Keratinocyte (primary cell): Measurements from ENCODE around the gene VPS37C. TPM values are rescaled to one million over a fixed set of nuclear protein-coding genes. Genes with fewer than 3 reads are reported as not detected.

Experiments used
- DNase-seq: peaks from one replicate; pipeline ENCODE4 v3.0.0-alpha.2; 2011; ENCODE audit warnings: low read depth, missing footprints, low spot score
- FAIRE-seq: peaks from 2 replicates; lab custom pipeline; 2011; peaks lifted over from hg19 to GRCh38; lab: Jason Lieb, UNC
- H2AFZ ChIP-seq: 2 replicates; pipeline ENCODE4 v1.6.0; 2012; ENCODE audit warnings: low read length, control low read depth, inconsistent platforms; ENCODE audit not compliant: control insufficient read depth
- H3K27ac ChIP-seq: 2 replicates; pipeline ENCODE4 v1.5.1; 2011; ENCODE audit warnings: low read length; ENCODE audit not compliant: control insufficient read depth, insufficient read depth
- H3K27me3 ChIP-seq: 3 replicates; pipeline ENCODE4 v1.6.0; 2011; ENCODE audit warnings: low read length; ENCODE audit not compliant: control insufficient read depth, insufficient read depth; ENCODE audit errors: extremely low read depth
- H3K36me3 ChIP-seq, 2 experiments: 2 replicates in 1 of 2; 3 replicates in 1 of 2; pipeline ENCODE4 v1.5.1; 2011; ENCODE audit warnings: low read length in 2 of 2, mild to moderate bottlenecking in 1 of 2; ENCODE audit not compliant: control insufficient read depth in 2 of 2, insufficient read depth in 2 of 2; ENCODE audit errors: extremely low read depth in 1 of 2
- H3K4me1 ChIP-seq: 3 replicates; pipeline ENCODE4 v1.5.1; 2011; ENCODE audit warnings: low read length; ENCODE audit not compliant: control insufficient read depth, insufficient read depth; ENCODE audit errors: extremely low read depth
- H3K4me2 ChIP-seq: 3 replicates; pipeline ENCODE4 v1.6.0; 2011; ENCODE audit warnings: low read depth, low read length; ENCODE audit not compliant: control insufficient read depth, insufficient read depth; ENCODE audit errors: extremely low read depth
- H3K4me3 ChIP-seq, 3 experiments: fragments of 200-600 bp in 1 of 3; sonication (generic) in 1 of 3; 2 replicates in 2 of 3; 3 replicates in 1 of 3; pipeline ENCODE4 v1.5.1; 2011 to 2016; ENCODE audit warnings: low read length in 3 of 3, mild to moderate bottlenecking in 3 of 3, control low read depth in 2 of 3, inconsistent platforms in 1 of 3, low read depth in 1 of 3, mixed read lengths in 1 of 3, mixed run types in 1 of 3, moderate library complexity in 1 of 3; ENCODE audit not compliant: control insufficient read depth in 2 of 3, insufficient read depth in 2 of 3; ENCODE audit errors: extremely low read depth in 1 of 3
- H3K79me2 ChIP-seq: 2 replicates; pipeline ENCODE4 v1.6.0; 2012; ENCODE audit warnings: low read length; ENCODE audit not compliant: control insufficient read depth, insufficient read depth
- H3K9ac ChIP-seq: 3 replicates; pipeline ENCODE4 v1.6.0; 2011; ENCODE audit warnings: low read length; ENCODE audit not compliant: control insufficient read depth, insufficient read depth; ENCODE audit errors: extremely low read depth
- H3K9me1 ChIP-seq: 3 replicates; pipeline ENCODE4 v1.6.0; 2011; ENCODE audit warnings: low read length; ENCODE audit not compliant: control insufficient read depth, insufficient read depth; ENCODE audit errors: extremely low read depth
- H3K9me3 ChIP-seq: 2 replicates; pipeline ENCODE4 v1.5.1; 2012; ENCODE audit warnings: low read depth, low read length; ENCODE audit not compliant: control insufficient read depth
- H4K20me1 ChIP-seq: 3 replicates; pipeline ENCODE4 v1.6.0; 2011; ENCODE audit warnings: low read length; ENCODE audit not compliant: control insufficient read depth, insufficient read depth; ENCODE audit errors: extremely low read depth
- CTCF ChIP-seq, 3 experiments: IDR thresholded peaks in 1 of 3; conservative IDR thresholded peaks in 1 of 3; optimal IDR thresholded peaks in 1 of 3; 2 replicates in 2 of 3; 3 replicates in 1 of 3; pipeline versions ENCODE3 to v1.5.1; 2011; ENCODE audit warnings: low read length in 3 of 3, mild to moderate bottlenecking in 3 of 3, moderate library complexity in 2 of 3, control low read depth in 1 of 3, inconsistent platforms in 1 of 3; ENCODE audit not compliant: insufficient read depth in 2 of 3; ENCODE audit errors: extremely low read depth in 1 of 3
- EZH2 ChIP-seq: IDR thresholded peaks from one replicate; pipeline ENCODE4 v1.6.1; 2012; ENCODE audit warnings: inconsistent platforms, mild to moderate bottlenecking, low read length, moderate library complexity
- dilution Hi-C: fragments of 300-500 bp; cut with MboI; formaldehyde crosslinking; loops from one replicate; pipeline ENCODE4 v1.7.0; 2020; ENCODE audit warnings: low sequenced_read_pairs; ENCODE audit not compliant: extremely low pct_ligation_motif_present
- polyA plus RNA-seq, 5 experiments: library from polyadenylated mRNA; depleted of rRNA in 3 of 5; stranded (reverse) in 3 of 5; stranded (forward) in 1 of 5; unstranded in 1 of 5; fragments of >200 nt; gene quantifications; 1 replicate in 1 of 5; 2 replicates in 3 of 5; 3 replicates in 1 of 5; pipeline versions ENCODE4 v1.2.1 to v1.2.3, GENCODE V29; 2011 to 2012; ENCODE audit warnings: missing spikeins in 2 of 5, low read depth in 1 of 5, low replicate concordance in 1 of 5

Gene VPS37C
- polyA plus RNA-seq, 1 donor (not counting 4 experiments of a cell fraction or from before 2014, with no cell fraction given), result 8.0 TPM

DNA sequence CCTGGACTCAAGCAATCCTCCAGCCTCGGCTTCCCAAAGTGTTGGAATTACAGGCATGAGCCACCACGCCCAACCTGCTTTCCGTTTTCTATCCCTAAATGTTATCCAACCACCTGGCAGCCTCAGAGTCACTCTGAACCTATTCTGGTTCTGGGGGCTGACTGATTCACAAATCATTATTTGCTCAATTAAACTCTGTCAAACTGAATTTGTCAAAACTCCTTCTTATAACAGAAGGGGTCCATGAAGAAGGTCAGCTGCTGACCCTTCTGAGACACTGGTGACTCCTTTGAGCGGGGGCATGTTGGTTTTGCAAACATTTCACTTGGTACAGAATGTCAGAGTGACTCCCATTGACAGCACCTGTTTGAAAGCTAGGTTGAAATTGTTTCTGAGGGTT, 1.8 kb upstream of the VPS37C start:
- Histone ChIP-seq H3K9me3 (no peaks in the 10 kb centered on the region), H3K79me2 (peaks cover 8% of the 10 kb centered on the region), H3K27ac (no peak overlapping the region), H3K9me1 (no peaks in the 10 kb centered on the region), H3K27me3 (no peaks in the 10 kb centered on the region), H3K9ac (no peak overlapping the region), H3K4me2 (no peak overlapping the region), H3K36me3 (no peaks in the 10 kb centered on the region), H4K20me1 (no peaks in the 10 kb centered on the region), H3K4me3 (no peak overlapping the region), H2AFZ (no peak overlapping the region), H3K4me1 (peaks cover 31% of the 10 kb centered on the region)
- TF ChIP-seq CTCF (optimal IDR thresholded peaks at IDR 0.05 in 1 of 3, IDR thresholded peaks at IDR 0.05 in 1 of 3, conservative IDR thresholded peaks at IDR 0.05 in 1 of 3; ENCODE audit: extremely low read depth in 1 of 3, insufficient read depth in 2 of 3, low read length in 3 of 3) (no peak), EZH2 (no peak)
- no peak for FAIRE-seq
- dilution Hi-C loops, result no loop called here
- DNase-seq, result no peak

DNA sequence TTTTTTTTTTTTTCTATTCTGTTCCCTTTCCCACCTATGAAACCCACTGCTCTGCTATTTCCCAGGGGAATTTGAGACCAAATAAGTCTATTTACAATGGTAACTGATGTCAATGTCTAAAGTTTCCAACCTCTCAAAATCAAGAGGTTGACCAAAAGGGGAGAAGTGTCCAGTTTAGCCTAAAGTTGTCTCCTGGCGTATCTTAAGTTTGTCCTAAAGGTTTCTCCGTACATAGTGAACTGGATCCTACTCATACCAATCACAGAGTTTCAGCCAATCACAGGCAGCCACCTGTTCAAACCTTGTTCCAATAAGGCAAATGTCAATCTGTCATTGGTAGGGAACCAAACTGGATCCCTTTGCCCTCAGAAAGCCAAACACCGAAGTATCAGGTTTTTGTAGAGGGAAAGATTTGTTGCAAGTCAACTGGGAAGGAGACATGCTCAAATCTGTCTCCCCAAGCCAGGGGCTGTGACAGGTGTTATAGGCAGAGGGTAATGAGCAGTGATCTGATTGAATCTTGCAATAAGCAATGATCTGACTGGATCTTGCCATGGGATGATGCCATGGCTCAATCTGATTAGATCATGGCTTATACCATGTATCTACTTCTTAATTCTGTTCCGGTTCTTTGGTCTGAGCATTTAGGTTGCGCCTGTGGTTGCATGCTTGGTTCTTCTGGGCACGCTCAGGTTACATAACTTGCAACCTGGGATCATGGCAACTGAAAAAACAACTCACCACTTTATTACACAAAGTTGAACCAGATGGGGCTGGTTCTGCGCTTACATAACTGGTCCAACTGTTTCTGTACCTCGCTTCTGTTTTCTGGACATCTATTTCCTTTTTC, 1.1 kb upstream of the VPS37C start:
- peak overlapping the region; percentile 62 to 90 (median 76) for H3K4me3 ChIP-seq
- no peaks in the 10 kb centered on the region for H3K9me1 ChIP-seq
- FAIRE-seq (no peak), DNase-seq (peak; percentile 57)
- no peaks in the 10 kb centered on the region for H3K9me3 ChIP-seq
- dilution Hi-C loops, result no loop called here
- H3K79me2 ChIP-seq, result peaks cover 12% of the 10 kb centered on the region
- no peak for TF ChIP-seq EZH2
- TF ChIP-seq CTCF (optimal IDR thresholded peaks at IDR 0.05 in 1 of 3, IDR thresholded peaks at IDR 0.05 in 1 of 3, conservative IDR thresholded peaks at IDR 0.05 in 1 of 3; ENCODE audit: extremely low read depth in 1 of 3, insufficient read depth in 2 of 3, low read length in 3 of 3), result no peak
- peak overlapping the region; percentile 79 for H2AFZ ChIP-seq
- H3K4me1 ChIP-seq, result peaks cover 31% of the 10 kb centered on the region
- peak overlapping the region; percentile 90 for H3K9ac ChIP-seq
- H3K4me2 ChIP-seq, result peak overlapping the region; percentile 96
- H3K27me3 ChIP-seq, result no peaks in the 10 kb centered on the region
- no peaks in the 10 kb centered on the region for H3K36me3 ChIP-seq
- peak overlapping the region; percentile 88 for H3K27ac ChIP-seq
- H4K20me1 ChIP-seq, result no peaks in the 10 kb centered on the region
